Lower leg skin (tissue), 3 donors: ENCODE data around the gene DMXL1.

ENCODE experiments used
- POLR2A ChIP-seq, 2 donors: fragments of 450-650 bp; IDR thresholded peaks; one replicate each; pipeline ENCODE4 v1.6.1; 2016 to 2017; ENCODE audit warnings: antibody characterized with exemption in 2 of 2, mild to moderate bottlenecking in 1 of 2, moderate library complexity in 1 of 2
- TF ChIP-seq, protein P1 (sequence below), 3 donors: fragments of 450-650 bp; IDR thresholded peaks; one replicate each; pipeline ENCODE4 v1.5.1; 2016; ENCODE audit warnings: antibody characterized with exemption in 3 of 3, mild to moderate bottlenecking in 3 of 3, moderate library complexity in 2 of 3

DNA sequence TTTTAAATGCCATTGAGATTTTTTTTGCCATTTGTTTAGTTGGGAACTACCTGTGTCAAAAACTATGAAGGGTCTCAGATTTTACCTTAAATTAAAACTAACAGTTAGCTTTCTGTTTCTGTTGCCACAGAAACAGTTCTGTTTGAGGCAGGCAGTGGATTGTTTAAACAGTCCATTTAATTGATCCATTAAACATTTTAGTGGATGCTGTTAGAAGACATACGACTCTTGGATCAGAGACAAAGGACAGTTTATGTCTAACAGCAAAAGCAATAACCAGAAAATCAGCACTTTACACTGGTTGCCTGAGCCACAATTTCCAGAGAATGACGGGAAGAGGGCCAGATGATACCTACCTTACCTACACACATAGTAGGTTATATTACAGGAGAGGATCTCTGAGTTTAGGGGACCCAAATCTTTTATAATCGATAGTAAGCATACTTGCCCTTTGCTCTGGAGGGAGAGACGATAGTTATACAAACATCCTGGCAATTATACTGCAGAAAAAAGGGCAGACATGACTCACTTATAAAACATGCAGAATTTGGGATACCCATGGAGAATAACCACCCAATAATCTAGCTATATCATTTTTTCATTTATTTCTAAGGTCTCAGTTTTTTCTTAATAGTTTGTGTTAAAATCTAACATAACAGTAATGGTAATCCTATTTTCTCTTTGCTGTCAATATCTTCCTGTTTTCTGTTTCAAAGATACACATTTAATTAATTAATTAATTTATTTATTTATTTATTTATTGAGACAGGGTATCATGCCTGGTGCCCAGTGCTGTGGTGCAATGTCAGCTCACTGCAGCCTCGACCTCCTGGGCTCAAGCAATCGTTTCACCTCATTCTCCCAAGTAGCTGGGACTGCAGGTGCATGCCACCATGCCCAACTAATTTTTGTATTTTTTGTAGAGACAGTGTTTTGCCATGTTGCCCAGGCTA, 148.2 kb downstream of the DMXL1 start:
- TF ChIP-seq, protein P1, sequence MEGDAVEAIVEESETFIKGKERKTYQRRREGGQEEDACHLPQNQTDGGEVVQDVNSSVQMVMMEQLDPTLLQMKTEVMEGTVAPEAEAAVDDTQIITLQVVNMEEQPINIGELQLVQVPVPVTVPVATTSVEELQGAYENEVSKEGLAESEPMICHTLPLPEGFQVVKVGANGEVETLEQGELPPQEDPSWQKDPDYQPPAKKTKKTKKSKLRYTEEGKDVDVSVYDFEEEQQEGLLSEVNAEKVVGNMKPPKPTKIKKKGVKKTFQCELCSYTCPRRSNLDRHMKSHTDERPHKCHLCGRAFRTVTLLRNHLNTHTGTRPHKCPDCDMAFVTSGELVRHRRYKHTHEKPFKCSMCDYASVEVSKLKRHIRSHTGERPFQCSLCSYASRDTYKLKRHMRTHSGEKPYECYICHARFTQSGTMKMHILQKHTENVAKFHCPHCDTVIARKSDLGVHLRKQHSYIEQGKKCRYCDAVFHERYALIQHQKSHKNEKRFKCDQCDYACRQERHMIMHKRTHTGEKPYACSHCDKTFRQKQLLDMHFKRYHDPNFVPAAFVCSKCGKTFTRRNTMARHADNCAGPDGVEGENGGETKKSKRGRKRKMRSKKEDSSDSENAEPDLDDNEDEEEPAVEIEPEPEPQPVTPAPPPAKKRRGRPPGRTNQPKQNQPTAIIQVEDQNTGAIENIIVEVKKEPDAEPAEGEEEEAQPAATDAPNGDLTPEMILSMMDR (IDR thresholded peaks at IDR 0.05): no peak
- TF ChIP-seq POLR2A (IDR thresholded peaks at IDR 0.05): no peak
